DND-41 (cell line): ENCODE measurements around the gene CFAP100.

Experiments used
- ATAC-seq: fragments of 200-7000 bp; cut with Tn5 transposase; 3 replicates; pipeline ENCODE4 v1.9.1; 2021; ENCODE audit warnings: low read depth; ENCODE audit not compliant: insufficient read depth
- DNase-seq: peaks from one replicate; pipeline ENCODE4 v3.0.0-alpha.2; 2020
- H2AFZ ChIP-seq: 2 replicates; pipeline ENCODE4 v1.6.0; 2012; ENCODE audit warnings: low read depth, low read length
- H3K27ac ChIP-seq: 2 replicates; pipeline ENCODE4 v1.5.1; 2012; ENCODE audit warnings: low read length, inconsistent platforms
- H3K27me3 ChIP-seq: fragments of 200-600 bp; sonication (generic); 2 replicates; pipeline ENCODE4 v1.6.0; 2012; ENCODE audit warnings: low read length, mild to moderate bottlenecking, inconsistent platforms; ENCODE audit not compliant: insufficient read depth, poor library complexity
- H3K36me3 ChIP-seq: 2 replicates; pipeline ENCODE4 v1.5.1; 2012; ENCODE audit warnings: low read length, inconsistent platforms; ENCODE audit not compliant: insufficient read depth
- H3K4me1 ChIP-seq: 2 replicates; pipeline ENCODE4 v1.5.1; 2012; ENCODE audit warnings: mild to moderate bottlenecking, low read length; ENCODE audit not compliant: insufficient read depth
- H3K4me2 ChIP-seq: 2 replicates; pipeline ENCODE4 v1.6.0; 2012; ENCODE audit warnings: mild to moderate bottlenecking, moderate library complexity, low read length, inconsistent platforms; ENCODE audit not compliant: insufficient read depth
- H3K4me3 ChIP-seq, 2 experiments: fragments of 200-600 bp in 1 of 2; shearing (Covaris generic) in 1 of 2; 2 replicates each; pipeline ENCODE4 v1.5.1; 2012 to 2016; ENCODE audit warnings: inconsistent platforms in 2 of 2, low read length in 2 of 2, mild to moderate bottlenecking in 2 of 2, low read depth in 1 of 2, moderate library complexity in 1 of 2
- H3K79me2 ChIP-seq: 2 replicates; pipeline ENCODE4 v1.6.0; 2012; ENCODE audit warnings: low read length, inconsistent platforms; ENCODE audit not compliant: insufficient read depth
- H3K9ac ChIP-seq: 2 replicates; pipeline ENCODE4 v1.6.0; 2012; ENCODE audit warnings: low read depth, mild to moderate bottlenecking, inconsistent platforms, low read length, moderate library complexity
- H3K9me3 ChIP-seq: 2 replicates; pipeline ENCODE4 v1.5.1; 2012; ENCODE audit warnings: low read length, moderate library complexity, mild to moderate bottlenecking, inconsistent platforms; ENCODE audit not compliant: insufficient read depth, severe bottlenecking
- H4K20me1 ChIP-seq: 2 replicates; pipeline ENCODE4 v1.6.0; 2012; ENCODE audit warnings: low read length; ENCODE audit not compliant: insufficient read depth
- EZH2 ChIP-seq: IDR thresholded peaks from 3 replicates; pipeline ENCODE4 v1.6.1; 2012; ENCODE audit warnings: borderline replicate concordance, low read depth, mild to moderate bottlenecking, moderate library complexity, low read length, inconsistent platforms; ENCODE audit not compliant: severe bottlenecking
- TF ChIP-seq, protein P1 (sequence below): IDR thresholded peaks from 2 replicates; pipeline ENCODE4 v1.5.1; 2012; ENCODE audit warnings: borderline replicate concordance, low read length, moderate library complexity, mild to moderate bottlenecking; ENCODE audit not compliant: poor library complexity, severe bottlenecking; ENCODE audit errors: extremely low read depth

CFAP100 gene

GRCh38 chr3:126356373-126357264, 38.1 kb upstream of the CFAP100 start:
- H3K79me2 ChIP-seq, result no peaks in the 10 kb centered on the region
- TF ChIP-seq EZH2, result no peak
- TF ChIP-seq, protein P1, sequence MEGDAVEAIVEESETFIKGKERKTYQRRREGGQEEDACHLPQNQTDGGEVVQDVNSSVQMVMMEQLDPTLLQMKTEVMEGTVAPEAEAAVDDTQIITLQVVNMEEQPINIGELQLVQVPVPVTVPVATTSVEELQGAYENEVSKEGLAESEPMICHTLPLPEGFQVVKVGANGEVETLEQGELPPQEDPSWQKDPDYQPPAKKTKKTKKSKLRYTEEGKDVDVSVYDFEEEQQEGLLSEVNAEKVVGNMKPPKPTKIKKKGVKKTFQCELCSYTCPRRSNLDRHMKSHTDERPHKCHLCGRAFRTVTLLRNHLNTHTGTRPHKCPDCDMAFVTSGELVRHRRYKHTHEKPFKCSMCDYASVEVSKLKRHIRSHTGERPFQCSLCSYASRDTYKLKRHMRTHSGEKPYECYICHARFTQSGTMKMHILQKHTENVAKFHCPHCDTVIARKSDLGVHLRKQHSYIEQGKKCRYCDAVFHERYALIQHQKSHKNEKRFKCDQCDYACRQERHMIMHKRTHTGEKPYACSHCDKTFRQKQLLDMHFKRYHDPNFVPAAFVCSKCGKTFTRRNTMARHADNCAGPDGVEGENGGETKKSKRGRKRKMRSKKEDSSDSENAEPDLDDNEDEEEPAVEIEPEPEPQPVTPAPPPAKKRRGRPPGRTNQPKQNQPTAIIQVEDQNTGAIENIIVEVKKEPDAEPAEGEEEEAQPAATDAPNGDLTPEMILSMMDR, result no peak
- no peak overlapping the region for H3K4me3 ChIP-seq
- H3K9me3 ChIP-seq, result no peaks in the 10 kb centered on the region
- ATAC-seq (no peak), DNase-seq (no peak)
- H3K27ac ChIP-seq, result no peak overlapping the region
- H2AFZ ChIP-seq, result no peak overlapping the region
- no peaks in the 10 kb centered on the region for H3K27me3 ChIP-seq
- 0 out of 2 replicates have a peak, but pooled peaks cover 5% of the 10 kb centered on the region for H4K20me1 ChIP-seq
- no peaks in the 10 kb centered on the region for H3K4me1 ChIP-seq
- H3K36me3 ChIP-seq, result no peaks in the 10 kb centered on the region
- no peak overlapping the region for H3K4me2 ChIP-seq
- no peak overlapping the region for H3K9ac ChIP-seq

- Histone ChIP-seq H3K36me3 (no peaks in the 10 kb centered on the region), H3K4me1 (no peaks in the 10 kb centered on the region), H3K4me2 (no peak within 1 kb of the TSS), H3K9ac (no peak within 1 kb of the TSS), H2AFZ (no peak within 1 kb of the TSS), H3K27ac (no peak within 1 kb of the TSS), H3K27me3 (no peaks in the 10 kb centered on the region), H3K4me3 (no peak within 1 kb of the TSS), H3K9me3 (no peaks in the 10 kb centered on the region), H3K79me2 (no peaks in the 10 kb centered on the region), H4K20me1 (0 out of 2 replicates have a peak, but pooled peaks cover 5% of the 10 kb centered on the region)
- ATAC-seq (no peak), DNase-seq (no peak)
- TF ChIP-seq EZH2, result no peak
- TF ChIP-seq, protein P1, result no peak
Observed at GRCh38 chr3:126357295-126358037, 37.2 kb upstream of the CFAP100 start, which contains the start of gene KLF15. KLF15 (minus strand) TSS chr3:126357408; CDS start chr3:126352922, 4,486 bp downstream.

DNA sequence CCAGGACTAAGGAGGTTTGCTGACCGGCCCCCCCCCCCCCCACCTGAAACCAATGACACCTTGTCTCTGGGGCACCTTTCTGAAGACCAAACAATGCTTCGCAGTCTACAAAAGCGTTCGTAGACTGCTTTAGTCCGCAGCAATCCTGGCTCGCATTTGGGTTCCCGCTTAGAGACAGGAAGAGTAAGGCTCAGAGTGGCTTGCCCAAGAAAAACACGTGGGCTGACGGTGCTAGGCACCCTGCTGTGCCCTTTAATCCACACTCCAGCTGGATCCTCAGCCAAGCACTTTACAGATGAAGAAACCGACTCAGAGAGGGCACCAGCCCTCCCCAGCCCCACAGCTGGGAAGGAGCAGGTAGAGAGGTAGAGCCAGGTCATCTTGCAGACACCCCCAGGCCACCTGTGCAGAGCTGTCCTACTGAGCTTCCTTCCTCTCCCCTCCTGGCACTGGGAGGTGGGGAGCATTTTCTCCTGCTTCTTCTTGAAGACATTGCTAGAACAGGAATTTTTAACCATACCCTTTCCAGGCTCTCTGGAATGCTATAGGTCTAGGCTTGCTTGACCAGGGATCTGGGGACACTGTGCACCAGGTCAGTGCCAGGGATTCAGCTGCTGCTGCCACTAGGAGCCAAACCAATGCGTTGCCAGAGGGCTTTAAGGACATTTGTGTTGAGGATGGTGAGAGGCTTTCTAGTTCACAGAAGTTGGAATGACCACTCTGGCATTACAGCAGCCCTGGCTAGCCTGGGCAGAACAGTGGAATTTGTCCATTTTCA, 36.5 kb upstream of the CFAP100 start:
- Histone ChIP-seq H2AFZ (no peak overlapping the region), H3K27ac (no peak overlapping the region), H3K4me3 (no peak overlapping the region), H3K27me3 (no peaks in the 10 kb centered on the region), H3K9ac (no peak overlapping the region), H3K9me3 (no peaks in the 10 kb centered on the region), H4K20me1 (0 out of 2 replicates have a peak, but pooled peaks cover 5% of the 10 kb centered on the region), H3K36me3 (no peaks in the 10 kb centered on the region), H3K79me2 (no peaks in the 10 kb centered on the region), H3K4me1 (no peaks in the 10 kb centered on the region), H3K4me2 (no peak overlapping the region)
- DNase-seq (no peak), ATAC-seq (no peak)
- TF ChIP-seq, protein P1, result no peak
- TF ChIP-seq EZH2, result no peak
